Tongue (tissue), 2 donors: Measurements from ENCODE around the gene YBEY. TPM values are rescaled to one million over a fixed set of nuclear protein-coding genes. Genes with fewer than 3 reads are reported as not detected.
"Not testable (repeated sequence)": the region's sequence is repeated elsewhere in the genome, so short reads cannot be mapped to it uniquely, and the experiment has no call there.

ENCODE experiments used
- DNase-seq: peaks from one replicate; pipeline ENCODE4 v3.0.0-alpha.2; 2015
- total RNA-seq: library from RNA; depleted of rRNA; stranded (reverse); fragments of >200 nt; gene quantifications from one replicate; pipeline ENCODE4 v1.2.3, GENCODE V29; 2014

Gene YBEY
- total RNA-seq, 1 donor from 2014 or later: 10.9 TPM

DNA sequence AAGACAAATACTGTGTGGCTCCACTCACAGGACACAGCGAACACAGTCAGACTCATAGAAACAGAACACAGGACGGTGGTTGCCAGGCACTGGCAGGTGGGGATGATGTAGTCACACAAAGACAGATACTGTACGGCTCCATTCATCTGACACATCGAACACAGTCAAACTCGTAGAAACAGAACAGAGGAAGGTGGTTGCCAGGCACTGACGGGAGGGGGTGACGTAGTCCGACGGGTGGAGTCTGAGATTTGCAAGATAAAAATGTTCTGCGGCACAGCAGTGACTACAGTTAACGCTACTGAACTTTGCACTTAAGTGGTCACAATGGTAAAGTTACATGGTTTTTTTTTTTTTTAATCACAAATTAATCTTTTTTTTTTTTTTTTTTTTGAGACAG, 18.8 kb downstream of the YBEY start:
- no peak for DNase-seq

GRCh38 chr21:46307625-46308024, 21.5 kb downstream of the YBEY start:
- no peak for DNase-seq

DNA sequence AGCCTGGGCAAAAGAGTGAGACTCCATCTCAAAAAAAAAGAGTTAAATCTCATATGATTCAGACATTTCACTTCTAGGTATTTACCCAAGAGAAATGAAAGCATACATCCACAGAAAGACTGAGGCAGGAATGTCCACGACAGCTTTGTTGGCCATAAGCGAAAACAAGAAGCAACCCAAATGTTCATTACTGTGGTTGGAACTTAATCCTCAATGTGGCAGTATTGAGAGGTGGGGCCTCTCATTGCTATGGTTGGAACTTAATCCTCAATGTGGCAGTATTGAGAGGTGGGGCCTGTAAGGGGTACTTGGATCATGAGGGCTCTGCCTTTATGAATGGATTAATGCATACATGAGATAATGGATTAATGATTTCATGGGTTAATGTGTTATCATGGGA, 22.3 kb downstream of the YBEY start:
- DNase-seq: no peak

GRCh38 chr21:46310260-46310659, 24.1 kb downstream of the YBEY start:
- DNase-seq: not testable (repeated sequence)

- DNase-seq: no peak
Observed at GRCh38 chr21:46311568-46311967, 25.4 kb downstream of the YBEY start.

DNA sequence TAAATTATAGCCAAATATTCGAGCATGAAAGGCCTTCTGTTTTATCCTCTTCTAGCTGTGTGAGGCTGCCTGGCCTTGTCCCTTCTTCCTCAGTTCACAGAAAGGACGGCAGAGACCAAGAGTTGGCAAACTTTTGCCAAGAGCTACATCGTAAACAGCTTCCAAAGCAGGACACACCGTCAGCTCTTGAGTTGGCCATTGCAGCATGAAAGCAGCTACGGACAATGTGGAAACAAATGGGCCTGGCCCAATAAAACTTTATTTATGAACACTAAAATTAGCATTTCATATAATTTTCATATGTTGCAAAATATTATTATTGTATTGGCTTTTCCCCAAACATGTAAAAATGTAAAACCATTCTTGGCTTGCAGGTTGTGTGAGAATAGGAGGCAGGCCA, 26.8 kb downstream of the YBEY start:
- DNase-seq: no peak

DNA sequence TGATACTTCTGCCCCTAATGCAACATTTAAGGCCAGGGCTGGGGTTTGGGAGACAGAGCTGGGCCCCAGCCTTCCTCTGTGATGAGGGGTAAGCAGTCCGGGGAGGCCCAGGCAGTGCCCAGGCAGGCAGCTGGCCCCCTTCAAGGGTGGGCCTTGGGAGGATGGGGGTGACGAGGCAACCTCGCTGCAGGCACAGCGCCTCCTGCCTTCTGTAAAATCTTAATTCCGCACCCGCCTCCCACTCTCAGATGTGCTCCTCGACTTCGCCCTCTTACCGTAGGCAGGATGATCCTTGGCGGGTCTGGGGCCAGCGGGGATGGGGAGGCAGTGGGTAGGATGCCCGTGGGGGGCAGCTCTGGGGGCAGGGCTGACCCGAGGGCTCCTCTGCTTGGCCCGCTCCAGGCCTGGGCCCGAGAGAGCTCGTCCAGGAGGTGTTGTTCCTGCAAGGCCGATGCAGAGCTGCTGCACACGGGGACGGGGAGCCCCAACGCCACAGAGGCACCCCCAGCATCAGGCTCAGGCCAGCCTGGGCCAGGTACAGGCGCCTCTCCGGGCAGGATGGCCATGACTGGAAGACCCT, 28.4 kb downstream of the YBEY start:
- no peak for DNase-seq

- DNase-seq: no peak
Observed at GRCh38 chr21:46316708-46317324, 30.7 kb downstream of the YBEY start.

- DNase-seq: no peak
Observed at GRCh38 chr21:46317710-46318463, 31.7 kb downstream of the YBEY start.

GRCh38 chr21:46318464-46318845, 32.3 kb downstream of the YBEY start:
- no peak for DNase-seq

GRCh38 chr21:46319186-46319585, 33.0 kb downstream of the YBEY start:
- no peak for DNase-seq

DNA sequence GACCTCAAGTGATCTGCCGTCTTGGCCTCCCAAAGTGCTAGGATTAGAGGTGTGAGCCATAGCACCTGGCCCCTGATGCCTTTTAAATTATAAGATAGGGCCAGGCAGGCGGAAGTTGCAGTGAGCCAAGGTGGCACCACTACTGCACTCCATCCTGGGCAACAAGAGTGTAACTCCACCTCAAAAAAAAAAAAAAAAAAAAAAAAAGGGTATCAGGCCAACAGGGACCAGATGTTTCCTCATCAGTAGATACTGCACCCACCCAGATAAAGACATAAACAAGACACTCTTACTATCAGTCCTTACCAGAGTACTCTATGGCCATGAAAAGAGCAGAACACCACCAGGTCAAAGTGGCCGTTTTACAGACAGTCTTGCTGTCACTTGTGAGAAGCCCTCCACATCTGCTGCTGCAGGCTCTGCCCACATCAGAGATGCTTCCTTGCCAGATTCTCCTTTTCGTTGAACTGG, 34.2 kb downstream of the YBEY start:
- DNase-seq: no peak

DNA sequence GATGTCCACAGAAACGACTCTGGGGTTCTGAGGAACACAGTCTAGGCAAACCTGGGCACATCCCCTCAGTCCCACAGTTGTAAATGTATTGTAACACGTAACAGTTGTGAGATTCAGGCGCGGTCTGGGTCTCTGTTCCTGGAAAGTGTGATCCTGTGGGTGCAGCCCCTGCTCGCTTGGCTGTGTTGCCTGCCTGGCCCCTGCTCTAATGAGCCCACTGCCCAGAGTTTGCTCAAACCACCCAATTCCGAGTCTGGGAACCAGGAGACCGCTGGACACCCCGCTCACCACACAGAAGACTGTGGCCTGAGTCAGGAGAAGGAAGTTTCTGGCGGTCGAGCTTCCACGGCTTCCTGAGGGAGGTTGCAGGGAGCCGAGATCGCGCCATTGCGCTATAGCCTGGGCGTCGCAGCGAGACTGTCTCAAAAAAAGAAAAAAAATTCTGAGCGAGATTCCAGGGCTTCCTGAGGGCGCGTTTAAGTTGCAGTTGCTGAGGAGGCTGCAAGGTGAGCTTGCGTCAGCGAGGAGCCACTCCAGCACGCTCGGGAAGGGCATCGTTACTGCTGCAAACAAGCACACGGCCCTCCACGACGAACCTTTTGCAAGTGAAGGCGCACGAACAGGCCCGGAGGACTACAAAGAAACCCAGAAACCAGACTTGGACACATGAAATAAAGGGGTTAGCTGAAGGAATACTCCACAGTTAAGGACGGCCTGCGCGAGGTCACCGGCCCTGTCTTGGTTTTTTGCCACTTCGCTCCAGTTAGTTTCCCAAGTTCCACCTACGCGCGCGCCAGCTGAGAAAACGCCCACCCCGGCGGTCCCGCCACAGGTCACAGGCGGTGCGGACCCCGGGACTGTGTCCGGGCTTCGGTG, 36.4 kb downstream of the YBEY start:
- DNase-seq: peak; percentile 11

DNA sequence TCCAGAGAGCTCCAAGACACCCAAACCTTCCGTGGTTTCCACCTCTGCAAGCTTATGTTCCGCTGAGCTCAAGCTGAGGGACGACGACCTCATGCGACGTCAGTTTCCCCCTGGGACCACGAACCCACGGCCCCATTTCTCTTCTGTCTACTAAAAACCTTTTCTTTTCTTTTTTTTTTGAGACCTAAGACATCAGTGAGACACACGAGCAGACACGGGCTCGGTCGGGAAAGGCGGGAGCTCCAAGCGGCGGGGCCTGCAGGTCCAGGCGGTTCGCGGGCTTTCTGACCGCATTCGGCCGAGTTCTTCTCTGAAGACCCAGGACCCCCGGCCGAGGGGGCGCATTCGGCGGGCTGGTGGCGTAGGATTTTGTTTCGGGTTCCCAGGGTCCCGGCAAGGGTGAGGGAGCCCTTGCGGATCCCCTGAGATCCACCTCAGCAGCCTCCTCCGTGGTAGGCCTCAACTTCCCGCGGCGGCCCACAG, 37.1 kb downstream of the YBEY start:
- DNase-seq: peak; percentile 32

DNA sequence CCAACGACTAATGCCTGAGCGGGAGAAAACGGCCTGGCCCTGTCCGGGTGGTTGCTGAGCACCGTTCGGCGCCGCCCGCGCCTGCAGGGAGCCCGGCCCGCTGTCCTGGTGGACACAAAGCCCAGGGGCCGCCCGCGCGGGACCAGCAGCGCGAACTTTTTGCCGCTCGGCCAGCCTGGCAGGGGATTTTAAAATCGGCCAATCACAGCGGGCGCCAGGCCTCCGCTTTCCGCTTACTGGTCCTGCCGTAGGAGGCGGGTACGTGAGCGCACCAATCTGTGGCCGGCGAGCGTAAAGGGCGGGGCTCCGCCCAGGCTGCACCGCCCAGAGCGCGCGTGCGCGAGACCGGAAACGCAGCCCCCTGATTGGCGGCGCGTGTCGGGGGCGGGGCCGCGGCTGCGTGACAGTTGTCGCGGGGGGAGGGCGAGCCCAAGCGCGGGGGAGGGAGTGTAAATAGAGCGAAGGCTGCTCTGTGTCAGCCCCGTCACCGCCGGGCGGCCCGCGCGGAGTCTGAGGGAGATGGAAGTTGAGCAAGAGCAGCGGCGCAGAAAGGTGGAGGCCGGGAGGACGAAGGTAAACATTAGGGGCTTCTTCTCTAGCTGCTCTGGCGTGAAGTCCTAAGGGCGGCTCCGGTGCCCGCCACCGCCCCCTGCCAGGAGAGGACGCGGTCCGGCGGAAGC, 37.7 kb downstream of the YBEY start, which contains the start of the genes C21orf58 and PCNT:
Gene C21orf58, minus strand, starts transcription at position 161 of the 680 bp plus-strand sequence. CDS start 1,132 bp downstream, outside the sequence.
Gene PCNT, plus strand, starts transcription at position 447 of the 680 bp plus-strand sequence. Its CDS starts 73 bp downstream, at position 520.
- peak; percentile 99 for DNase-seq

DNA sequence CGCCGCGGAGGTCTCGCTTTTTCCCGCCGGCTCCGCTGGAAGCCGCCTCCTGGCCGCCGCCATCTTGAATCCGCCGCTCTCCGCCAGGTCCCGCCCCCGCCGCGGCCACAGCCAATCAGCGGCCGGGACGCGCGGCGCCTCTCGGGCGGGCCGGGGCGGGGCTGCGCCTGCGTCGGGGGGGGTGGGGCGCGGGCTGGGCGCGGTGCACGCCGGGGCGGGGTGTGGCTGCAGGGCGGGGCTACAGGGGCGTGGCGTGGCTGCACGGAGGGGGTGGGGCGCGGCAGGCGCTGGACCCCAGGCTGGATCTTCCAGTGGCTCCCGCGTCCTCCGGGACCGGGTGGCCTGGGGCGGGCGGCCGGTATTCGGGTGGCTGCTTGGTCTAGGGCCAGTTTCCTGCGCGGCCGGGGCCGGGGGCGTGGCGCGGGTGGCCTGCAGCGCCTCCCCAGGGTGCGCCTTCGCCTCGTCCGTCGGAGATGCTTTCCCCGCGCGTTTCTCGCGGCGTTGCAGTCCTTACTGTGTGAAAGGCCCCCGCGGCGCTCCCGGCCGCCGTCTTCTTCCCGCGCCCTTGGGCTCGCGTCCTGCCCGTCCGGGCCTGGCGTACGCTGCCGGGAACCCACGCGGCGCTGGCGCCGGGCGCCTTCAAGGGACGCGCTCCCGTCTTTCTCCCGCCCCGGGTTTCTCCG, 38.4 kb downstream of the YBEY start:
- DNase-seq: peak; percentile 95

DNA sequence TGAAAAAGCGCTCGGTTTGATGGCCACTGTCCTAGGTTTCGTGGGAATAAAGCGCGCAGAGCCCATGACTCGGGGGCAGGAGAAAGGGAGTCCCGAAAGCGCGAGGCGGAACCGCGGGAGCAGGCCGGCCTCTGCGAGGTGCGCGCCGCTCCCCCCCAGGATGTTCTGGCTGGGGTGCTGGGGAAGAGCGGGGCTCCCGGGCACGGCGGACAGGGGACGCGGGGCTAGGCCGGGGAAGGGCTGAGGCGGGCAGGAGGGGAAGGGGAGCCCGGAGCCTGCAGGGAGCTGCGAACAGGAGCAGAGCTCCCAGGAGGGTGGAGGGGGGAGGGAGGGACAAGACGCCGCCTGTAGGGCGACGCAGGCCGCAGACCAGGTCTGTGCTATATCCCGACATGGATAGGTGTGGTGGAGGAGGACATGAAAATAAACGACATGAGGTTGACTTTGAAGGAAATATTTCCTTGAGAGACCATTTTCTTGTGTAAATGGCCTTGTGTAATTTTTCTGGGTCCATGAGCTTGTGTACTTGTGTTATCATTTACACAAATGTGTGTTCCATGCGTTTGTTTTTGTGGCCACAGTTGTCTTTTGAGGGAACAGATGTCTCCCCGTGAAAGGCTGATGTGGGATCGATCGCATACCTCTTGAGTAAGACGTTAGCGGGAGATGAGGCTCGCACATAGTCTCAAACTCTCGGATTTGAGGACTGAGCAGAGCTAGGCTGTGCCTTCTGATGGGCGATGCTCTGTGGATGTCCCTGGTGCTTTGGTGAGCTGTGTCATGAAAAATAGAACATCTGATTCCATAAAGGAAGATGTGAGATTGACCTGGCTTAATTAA, 39.2 kb downstream of the YBEY start:
- DNase-seq: peak; percentile 53

GRCh38 chr21:46326110-46326703, 40.1 kb downstream of the YBEY start:
- no peak for DNase-seq

DNA sequence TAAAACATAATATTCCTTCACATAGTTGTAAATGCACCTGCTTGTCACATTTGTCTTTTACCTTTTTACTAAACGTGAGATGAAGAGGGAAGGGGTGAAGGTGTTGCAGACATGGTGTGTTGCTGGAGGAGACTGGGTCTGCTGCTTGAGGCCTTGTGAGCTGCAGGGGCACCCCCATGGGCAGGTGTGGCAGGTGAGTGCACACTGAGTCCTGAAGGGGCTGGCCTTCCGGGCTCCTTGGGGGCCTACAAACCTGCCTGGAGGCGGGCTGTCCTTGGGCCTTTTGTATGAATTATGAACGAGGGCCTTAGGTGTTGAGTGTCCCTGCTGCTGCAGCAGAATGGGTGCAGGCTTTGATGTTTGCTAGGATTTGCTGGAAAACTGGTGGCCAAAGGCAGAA, 41.6 kb downstream of the YBEY start:
- no peak for DNase-seq

DNA sequence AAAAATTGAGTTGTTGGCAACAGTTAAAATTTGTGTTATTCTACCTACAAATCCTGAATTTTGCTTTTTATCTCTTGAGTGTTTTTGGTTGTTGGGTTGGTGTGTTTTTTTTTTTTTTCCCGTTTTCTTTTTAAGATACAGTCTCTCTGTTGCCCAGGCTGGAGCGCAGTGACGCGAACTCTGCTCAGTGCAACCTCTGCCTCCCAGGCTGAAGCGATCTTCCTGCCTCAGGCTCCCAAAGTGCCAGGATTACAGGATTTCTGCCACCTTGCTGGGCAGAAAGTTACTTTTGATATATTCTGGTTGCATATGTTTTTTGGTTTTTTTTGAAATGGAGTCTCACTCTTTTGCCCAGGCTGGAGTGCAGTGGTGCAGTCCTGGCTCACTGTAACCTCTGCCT, 42.0 kb downstream of the YBEY start:
- no peak for DNase-seq
